Measurements from ENCODE around the gene RRN3.
"Not testable (repeated sequence)": the region's sequence is repeated elsewhere in the genome, so short reads cannot be mapped to it uniquely, and the experiment has no call there.

Gene RRN3

DNA sequence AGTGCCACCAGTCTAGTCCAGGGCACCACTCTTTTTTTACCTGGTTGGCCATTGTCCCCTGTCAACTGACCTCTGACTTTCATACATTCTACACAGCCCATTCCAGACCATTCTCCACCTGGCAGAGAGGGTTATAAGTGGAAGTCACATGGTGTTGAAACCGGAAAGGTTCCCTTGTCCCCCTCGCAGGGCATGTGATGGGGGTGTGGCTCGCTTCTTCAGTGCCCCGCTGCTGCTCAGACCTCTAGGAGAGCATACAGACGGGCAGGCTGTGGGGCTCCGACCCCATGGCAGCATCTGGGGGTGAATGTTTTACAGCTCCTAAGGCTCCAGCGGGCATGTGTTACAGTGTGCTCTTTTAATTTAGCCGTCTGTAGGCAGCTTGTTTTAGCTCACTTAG is 67.0 kb downstream of the RRN3 start:
- DNase-seq, result not testable (repeated sequence)

DNA sequence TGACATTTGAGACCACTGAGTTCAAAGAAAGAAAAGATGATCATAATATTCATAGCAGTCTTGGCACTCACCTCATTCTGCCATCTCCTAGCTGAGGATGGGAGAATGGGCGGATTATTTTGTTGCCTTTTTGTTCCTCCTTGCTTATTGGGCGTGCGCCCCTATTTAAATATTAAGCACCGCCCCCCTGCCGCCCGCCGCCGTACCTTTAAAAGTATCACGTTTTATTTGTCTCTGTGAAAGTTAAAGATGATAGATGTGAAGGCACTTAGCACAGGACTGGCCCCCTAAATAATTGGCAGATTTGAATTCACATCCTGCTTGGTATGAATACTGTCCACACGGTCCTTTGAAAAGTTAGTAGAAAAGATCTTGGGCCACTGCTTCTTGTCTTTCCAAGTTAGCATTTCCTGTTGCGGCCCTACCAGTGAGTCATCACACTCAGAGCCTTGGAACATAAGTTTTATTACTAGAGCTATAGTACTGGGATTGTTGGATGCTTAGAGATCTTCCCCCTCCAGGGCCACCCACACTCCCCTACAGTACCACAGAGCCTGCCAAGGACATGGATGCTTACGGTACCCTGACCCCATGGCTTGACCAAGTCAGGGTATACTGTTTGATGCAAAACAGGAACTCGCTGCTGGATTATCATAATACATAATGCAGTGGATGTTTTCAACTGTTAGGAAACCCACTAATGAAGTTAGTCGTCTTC is 68.7 kb downstream of the RRN3 start:
- DNase-seq, result not testable (repeated sequence)

DNA sequence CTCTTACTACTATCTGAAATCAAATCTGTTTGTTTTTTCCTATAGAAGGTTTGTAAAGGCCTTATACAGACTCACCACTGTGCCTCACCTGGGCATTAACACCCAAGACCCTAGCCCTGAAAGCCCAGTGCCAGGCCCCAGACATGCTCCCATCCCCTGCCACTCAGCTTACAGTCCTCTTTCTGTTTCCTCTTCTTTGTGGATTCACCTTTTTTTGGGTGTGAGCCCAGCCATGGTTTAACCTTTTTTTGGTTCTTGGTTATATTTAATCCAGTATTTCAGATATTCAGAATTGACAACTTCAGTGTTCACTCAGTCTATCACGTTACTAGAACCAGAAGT is 69.2 kb downstream of the RRN3 start:
- not testable (repeated sequence) for DNase-seq

DNA sequence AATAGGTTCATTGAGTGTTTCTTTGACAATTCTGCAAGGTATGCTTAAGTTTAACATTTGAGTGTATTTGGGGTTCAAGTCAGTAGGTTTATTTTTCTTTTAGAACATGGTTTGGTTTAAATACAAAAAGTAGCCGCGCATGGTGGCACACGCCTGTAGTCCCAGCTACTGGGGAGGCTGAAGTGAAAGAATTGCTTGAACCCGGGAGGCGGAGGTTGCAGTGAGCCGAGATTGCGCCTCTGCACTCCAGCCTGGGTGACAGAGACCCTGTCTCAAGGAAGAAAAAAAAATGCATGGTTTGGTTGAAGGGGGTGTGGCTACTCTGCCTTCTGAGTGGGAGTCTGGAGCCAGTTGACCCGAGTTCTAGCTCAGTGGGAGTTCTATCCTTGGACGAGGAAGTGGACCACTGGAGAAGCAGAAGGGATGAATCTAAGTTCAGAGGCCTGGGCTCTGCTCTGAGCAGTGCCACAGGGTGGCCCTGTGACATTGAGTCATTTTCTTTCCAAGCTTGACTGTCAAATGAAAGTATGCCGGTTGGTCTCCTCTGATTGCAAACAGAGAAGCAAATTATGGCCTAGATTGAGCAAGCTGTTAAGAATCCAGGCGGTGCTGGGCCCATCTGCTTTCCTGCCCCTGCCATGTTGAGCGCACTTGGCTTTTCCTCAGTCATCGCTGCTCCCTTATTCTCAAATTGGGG is 70.5 kb downstream of the RRN3 start:
- not testable (repeated sequence) for DNase-seq

DNA sequence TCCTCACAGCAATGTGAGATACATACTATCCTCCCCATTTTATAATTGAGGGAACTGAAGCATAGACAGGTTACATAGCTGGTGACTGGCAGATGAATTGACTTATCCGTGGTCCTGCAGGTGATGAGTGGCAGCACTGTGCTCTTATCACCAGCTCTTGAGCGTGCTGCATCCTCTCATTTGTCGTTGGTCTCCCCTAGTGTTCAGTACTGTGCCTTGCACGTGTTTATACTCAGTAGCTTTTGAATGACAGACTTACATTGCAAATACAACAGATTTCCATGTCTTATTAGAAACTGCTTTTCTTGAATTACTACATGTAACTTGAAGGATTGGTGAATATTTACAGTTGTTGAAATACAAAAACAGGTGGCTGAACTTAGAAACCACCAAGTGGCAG is 71.9 kb downstream of the RRN3 start:
- peak; percentile 58 for DNase-seq

DNA sequence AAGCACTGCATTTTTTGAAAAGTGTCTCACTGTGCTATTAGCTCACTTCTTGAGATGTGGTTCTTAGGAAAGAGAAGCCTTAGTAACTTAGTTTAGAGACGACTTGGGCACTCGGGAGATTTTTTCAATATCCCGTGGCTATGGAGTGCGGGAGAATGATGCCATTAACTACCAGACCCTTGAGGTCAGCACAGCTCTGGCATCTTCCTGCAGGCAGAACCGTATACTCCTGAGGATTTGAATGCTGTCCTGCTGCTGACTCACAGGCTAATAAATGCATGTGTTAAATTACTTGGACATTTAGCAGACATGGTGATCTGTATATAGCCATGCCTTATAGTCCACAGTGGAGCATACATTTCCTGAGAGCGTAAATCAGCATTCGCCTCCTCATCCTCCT is 72.6 kb downstream of the RRN3 start:
- DNase-seq, result not testable (repeated sequence)

DNA sequence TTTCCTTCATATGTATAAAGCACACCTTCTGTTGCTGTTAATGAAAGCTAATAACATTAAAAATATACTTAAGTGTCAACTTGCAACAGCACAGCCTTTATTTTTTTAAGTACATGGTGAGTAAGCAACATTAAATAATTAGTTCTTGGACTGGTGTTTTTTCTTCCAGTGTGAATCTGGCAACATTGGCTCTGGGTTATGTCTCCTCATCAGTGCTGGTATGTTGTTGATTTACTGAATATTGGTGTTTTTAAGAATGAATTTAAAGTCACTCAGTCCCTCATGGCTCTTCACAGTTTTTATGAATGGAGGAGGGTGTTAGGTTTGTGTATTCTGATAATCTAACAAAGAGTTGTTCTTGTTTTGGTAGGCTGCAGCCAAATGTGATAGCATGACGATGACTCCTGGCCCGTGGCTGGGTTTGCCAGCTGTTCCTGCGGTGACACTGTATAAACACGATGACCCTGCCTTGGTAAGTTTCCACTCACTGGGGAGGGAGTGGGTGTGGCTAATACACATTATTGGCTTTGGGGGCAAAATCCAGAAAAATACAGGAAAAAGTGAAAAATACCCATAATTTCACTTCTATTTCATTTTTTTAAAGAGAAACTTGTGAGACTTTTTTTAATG is 77.0 kb downstream of the RRN3 start:
- not testable (repeated sequence) for DNase-seq

DNA sequence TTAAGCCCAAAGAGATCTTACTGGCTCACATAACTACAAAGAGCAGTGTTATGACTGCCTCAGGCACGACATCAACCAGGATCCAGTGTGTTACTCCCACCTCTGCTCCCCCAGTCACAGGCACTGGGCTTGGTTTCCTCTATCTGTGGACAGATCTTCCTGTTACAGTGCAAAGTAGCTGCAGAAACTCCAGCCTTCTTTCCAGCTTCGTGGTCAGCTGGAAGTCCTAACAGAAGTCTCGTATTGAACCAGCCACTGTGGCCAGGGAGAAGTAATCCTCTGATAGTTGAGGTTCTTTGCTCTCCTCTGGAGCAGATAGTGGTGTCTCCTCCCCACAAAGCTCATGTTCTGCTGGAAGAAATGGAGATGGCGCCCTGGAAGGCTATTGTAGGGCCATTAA is 77.7 kb downstream of the RRN3 start:
- not testable (repeated sequence) for DNase-seq

DNA sequence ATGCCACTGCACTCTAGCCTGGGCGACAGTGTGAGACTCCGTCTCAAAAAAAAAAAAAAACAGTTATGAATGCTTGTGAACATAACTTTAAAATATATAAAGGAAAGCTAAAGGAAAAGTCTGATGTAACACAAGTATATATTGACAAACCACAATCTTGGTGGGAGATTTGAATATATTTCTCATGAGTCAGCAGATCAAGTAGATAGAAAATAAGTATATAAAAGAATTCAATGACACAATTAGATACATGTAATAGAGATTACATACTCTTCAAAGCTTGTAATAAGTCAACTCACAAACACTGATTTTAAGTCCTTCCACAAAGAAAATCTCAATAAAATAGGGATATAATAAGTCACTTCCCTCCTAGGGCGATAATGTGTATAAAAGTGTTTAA is 78.4 kb downstream of the RRN3 start:
- not testable (repeated sequence) for DNase-seq

DNA sequence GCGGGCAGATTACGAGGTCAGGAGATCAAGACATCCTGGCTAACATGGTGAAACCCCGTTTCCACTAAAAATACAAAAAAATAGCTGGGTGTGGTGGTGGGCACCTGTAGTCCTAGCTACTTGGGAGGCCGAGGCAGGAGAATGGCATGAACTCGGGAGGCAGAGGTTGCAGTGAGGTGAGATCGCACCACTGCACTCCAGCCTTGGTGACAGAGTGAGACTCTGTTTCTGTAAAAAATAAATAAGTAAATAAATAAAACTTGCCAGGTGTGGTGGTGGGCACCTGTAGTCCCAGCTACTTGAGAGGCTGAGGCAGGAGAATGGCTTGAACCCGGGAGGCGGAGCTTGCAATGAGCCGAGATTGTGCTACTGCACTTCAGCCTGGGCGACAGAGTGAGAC is 81.1 kb downstream of the RRN3 start:
- DNase-seq, result not testable (repeated sequence)

Measured in COR-L47 (cell line).